Nucleus accumbens (tissue), 56 donors: ENCODE data around the gene ARHGAP26.
"Not testable (repeated sequence)": the region's sequence is repeated elsewhere in the genome, so short reads cannot be mapped to it uniquely, and the experiment has no call there.

ENCODE experiments used
- DNase-seq, 56 donors: peaks; one replicate each; lab custom pipeline; 2025; lab: John Stamatoyannopoulos, UW

The ARHGAP26 gene

GRCh38 chr5:142920849-142921612, 150.9 kb downstream of the ARHGAP26 start:
- DNase-seq: no peak

- DNase-seq: no peak
Observed at GRCh38 chr5:142922223-142922952, 152.2 kb downstream of the ARHGAP26 start.

- DNase-seq: no peak
Observed at GRCh38 chr5:142924135-142924883, 154.1 kb downstream of the ARHGAP26 start.

GRCh38 chr5:142925795-142926194, 155.6 kb downstream of the ARHGAP26 start:
- no peak for DNase-seq

GRCh38 chr5:142926549-142926948, 156.4 kb downstream of the ARHGAP26 start:
- DNase-seq: no peak

- not testable (repeated sequence) for DNase-seq
Observed at GRCh38 chr5:142928999-142929398, 158.8 kb downstream of the ARHGAP26 start.

- no peak for DNase-seq
Observed at GRCh38 chr5:142929587-142929986, 159.4 kb downstream of the ARHGAP26 start.

GRCh38 chr5:142930395-142931110, 160.4 kb downstream of the ARHGAP26 start:
- DNase-seq: no peak

- no peak for DNase-seq
Observed at GRCh38 chr5:142931896-142932686, 161.9 kb downstream of the ARHGAP26 start.

GRCh38 chr5:142934051-142934762, 164.0 kb downstream of the ARHGAP26 start:
- DNase-seq: no peak

- DNase-seq: no peak
Observed at GRCh38 chr5:142935014-142935413, 164.8 kb downstream of the ARHGAP26 start.

GRCh38 chr5:142937374-142937773, 167.2 kb downstream of the ARHGAP26 start:
- no peak for DNase-seq

GRCh38 chr5:142938266-142938880, 168.2 kb downstream of the ARHGAP26 start:
- no peak for DNase-seq

GRCh38 chr5:142939006-142939405, 168.8 kb downstream of the ARHGAP26 start:
- DNase-seq: no peak

GRCh38 chr5:142939884-142940283, 169.7 kb downstream of the ARHGAP26 start:
- DNase-seq: no peak

- no peak for DNase-seq
Observed at GRCh38 chr5:142941245-142941644, 171.1 kb downstream of the ARHGAP26 start.

- no peak for DNase-seq
Observed at GRCh38 chr5:142942901-142943300, 172.7 kb downstream of the ARHGAP26 start.

- no peak for DNase-seq
Observed at GRCh38 chr5:142944140-142944539, 174.0 kb downstream of the ARHGAP26 start.

- no peak for DNase-seq
Observed at GRCh38 chr5:142945321-142945720, 175.1 kb downstream of the ARHGAP26 start.
